ENCODE data around the gene ADSL. TPM values are rescaled to one million over a fixed set of nuclear protein-coding genes. Genes with fewer than 3 reads are reported as not detected.
"Not testable (repeated sequence)": the region's sequence is repeated elsewhere in the genome, so short reads cannot be mapped to it uniquely, and the experiment has no call there.

ADSL gene
- total and polyA plus RNA-seq, 8 donors: 18.9 to 35.7 (median 25.1) TPM

GRCh38 chr22:40305625-40306024, 40.7 kb upstream of the ADSL start:
- H3K27me3 ChIP-seq: no peaks in the 10 kb centered on the region
- DNase-seq (no peak), FAIRE-seq (no peak), ATAC-seq (no peak)
- H3K4me1 ChIP-seq: no peaks in the 10 kb centered on the region
- no peak for TF ChIP-seq CTCF (IDR thresholded peaks at IDR 0.05)
- H3K4me3 ChIP-seq: no peak overlapping the region
- H3K36me3 ChIP-seq: peaks cover 0 to 48% (median 8%) of the 10 kb centered on the region in 3 donors
- 97 to 99% methylated on average over 5 of the region's 5 CpGs for WGBS, 2 donors
- H3K27ac ChIP-seq: no peak overlapping the region
- no peaks in the 10 kb centered on the region for H3K9me3 ChIP-seq
- intact Hi-C loops (cut with DNase I): no loop called here

GRCh38 chr22:40308999-40309573, 37.2 kb upstream of the ADSL start:
- no peak for TF ChIP-seq CTCF (IDR thresholded peaks at IDR 0.05)
- 89 to 90% methylated on average over 6 of the region's 6 CpGs for WGBS, 2 donors
- H3K27ac ChIP-seq: no peak overlapping the region
- peak in 2 of 4 donors; percentile 69 to 72 for ATAC-seq
- intact Hi-C loops (cut with DNase I): no loop called here
- FAIRE-seq: no peak
- no peaks in the 10 kb centered on the region for H3K27me3 ChIP-seq
- H3K9me3 ChIP-seq: no peaks in the 10 kb centered on the region
- H3K4me3 ChIP-seq: no peak overlapping the region
- peaks cover 0 to 53% (median 10%) of the 10 kb centered on the region in 3 donors for H3K36me3 ChIP-seq
- H3K4me1 ChIP-seq: no peaks in the 10 kb centered on the region
- no peak for DNase-seq

- TF ChIP-seq CTCF (IDR thresholded peaks at IDR 0.05): no peak
- intact Hi-C loops (cut with DNase I): no loop called here
- peaks cover 0 to 58% (median 14%) of the 10 kb centered on the region in 3 donors for H3K36me3 ChIP-seq
- no peaks in the 10 kb centered on the region for H3K9me3 ChIP-seq
- ATAC-seq (no peak), DNase-seq (no peak), FAIRE-seq (no peak)
- no peak overlapping the region for H3K27ac ChIP-seq
- H3K4me3 ChIP-seq: no peak overlapping the region
- H3K27me3 ChIP-seq: no peaks in the 10 kb centered on the region
- H3K4me1 ChIP-seq: no peaks in the 10 kb centered on the region
Measured at GRCh38 chr22:40309631-40310030, 36.7 kb upstream of the ADSL start.

- Histone ChIP-seq H3K27me3 (no peaks in the 10 kb centered on the region), H3K9me3 (no peaks in the 10 kb centered on the region), H3K27ac (no peak overlapping the region), H3K36me3 (peaks cover 0 to 64% (median 16%) of the 10 kb centered on the region in 3 donors), H3K4me1 (no peaks in the 10 kb centered on the region), H3K4me3 (no peak overlapping the region)
- intact Hi-C loops (cut with DNase I): no loop called here
- ATAC-seq (peak in 1 of 4 donors; percentile 17), DNase-seq (no peak), FAIRE-seq (no peak)
- WGBS, 2 donors: 82 to 89% methylated on average over 9 of the region's 9 CpGs
- no peak for TF ChIP-seq CTCF (IDR thresholded peaks at IDR 0.05)
Measured at GRCh38 chr22:40310081-40310767, 36.1 kb upstream of the ADSL start.

GRCh38 chr22:40310768-40311120, 35.6 kb upstream of the ADSL start:
- WGBS, 2 donors: 70 to 81% methylated on average over 5 of the region's 5 CpGs
- TF ChIP-seq CTCF (IDR thresholded peaks at IDR 0.05): no peak
- Histone ChIP-seq H3K27ac (no peak overlapping the region), H3K4me1 (no peaks in the 10 kb centered on the region), H3K4me3 (no peak overlapping the region), H3K9me3 (no peaks in the 10 kb centered on the region), H3K36me3 (peaks cover 0 to 66% (median 17%) of the 10 kb centered on the region in 3 donors), H3K27me3 (no peaks in the 10 kb centered on the region)
- intact Hi-C loops (cut with DNase I): no loop called here
- DNase-seq (no peak), ATAC-seq (no peak), FAIRE-seq (no peak)

GRCh38 chr22:40311646-40312045, 34.7 kb upstream of the ADSL start:
- H3K4me3 ChIP-seq; H3K9me3 ChIP-seq; ATAC-seq; H3K27ac ChIP-seq; H3K4me1 ChIP-seq; H3K27me3 ChIP-seq; intact Hi-C loops (cut with DNase I); DNase-seq; FAIRE-seq: not testable (repeated sequence)
- peaks cover 0 to 73% (median 26%) of the 10 kb centered on the region in 3 donors for H3K36me3 ChIP-seq
- WGBS, 2 donors: 95% methylated on average over 12 of the region's 12 CpGs

Measured in pancreas (tissue), 10 donors.